ENCODE measurements around the gene SNRNP200. TPM values are rescaled to one million over a fixed set of nuclear protein-coding genes. Genes with fewer than 3 reads are reported as not detected.

SNRNP200 gene
- total RNA-seq, 1 donor from 2014 or later = 97.3 TPM

- Histone ChIP-seq H3K27ac (ENCODE audit: low read depth, low read length) (no peak overlapping the region), H3K4me2 (ENCODE audit: low read length) (peak overlapping the region; percentile 98), H4K20me1 (ENCODE audit: insufficient read depth, low read length) (peaks cover 15% of the 10 kb centered on the region), H3K9me3 (ENCODE audit: insufficient read depth, low read depth, low read length) (no peaks in the 10 kb centered on the region), H3K9ac (ENCODE audit: low read length) (peak overlapping the region; percentile 96), H3K4me1 (ENCODE audit: insufficient read depth, low read length) (peaks cover 12% of the 10 kb centered on the region), H3K36me3 (ENCODE audit: insufficient read depth, low read length) (peaks cover 20% of the 10 kb centered on the region), H3K27me3 (ENCODE audit: insufficient read depth, low read length) (no peaks in the 10 kb centered on the region), H3K79me2 (ENCODE audit: insufficient read depth, low read length) (peaks cover 40% of the 10 kb centered on the region), H2AFZ (ENCODE audit: low read depth, low read length) (peak overlapping the region; percentile 96), H3K4me3 (ENCODE audit: insufficient read depth, low read depth, low read length) (peak overlapping the region; percentile 99)
- DNase-seq (ENCODE audit: low read depth) (no peak), FAIRE-seq (no peak)
- Mint-ChIP-seq H3K27me3 (ENCODE audit: low read depth, unreplicated experiment) (no peaks in the 10 kb centered on the region), H3K9me3 (ENCODE audit: unreplicated experiment) (no peaks in the 10 kb centered on the region), H3K4me1 (ENCODE audit: low read depth, unreplicated experiment) (peaks cover 16% of the 10 kb centered on the region), H3K27ac (ENCODE audit: unreplicated experiment) (peak overlapping the region; percentile 86), H3K36me3 (ENCODE audit: low read depth, unreplicated experiment) (peaks cover 4% of the 10 kb centered on the region), H3K4me3 (ENCODE audit: unreplicated experiment) (peak overlapping the region; percentile 99)
- TF ChIP-seq EZH2 (IDR thresholded peaks at IDR 0.05; ENCODE audit: insufficient read depth, low read length) = no peak
- no peak for TF ChIP-seq CTCF (IDR thresholded peaks at IDR 0.05; ENCODE audit: insufficient read depth, low read depth, low read length)
These were observed 1.0 kb upstream of the SNRNP200 start for GRCh38 chr2:96306370-96306769.

GRCh38 chr2:96305979-96306308, 598 bp upstream of the SNRNP200 start:
- Mint-ChIP-seq H3K9me3 (ENCODE audit: unreplicated experiment) (no peaks in the 10 kb centered on the region), H3K4me1 (ENCODE audit: low read depth, unreplicated experiment) (peaks cover 16% of the 10 kb centered on the region), H3K36me3 (ENCODE audit: low read depth, unreplicated experiment) (peaks cover 4% of the 10 kb centered on the region), H3K27ac (ENCODE audit: unreplicated experiment) (peak overlapping the region; percentile 86), H3K4me3 (ENCODE audit: unreplicated experiment) (peak overlapping the region; percentile 99), H3K27me3 (ENCODE audit: low read depth, unreplicated experiment) (no peaks in the 10 kb centered on the region)
- TF ChIP-seq EZH2 (IDR thresholded peaks at IDR 0.05; ENCODE audit: insufficient read depth, low read length) (no peak), CTCF (IDR thresholded peaks at IDR 0.05; ENCODE audit: insufficient read depth, low read depth, low read length) (no peak)
- no peak for DNase-seq (ENCODE audit: low read depth)
- peak overlapping the region; percentile 76 for H3K27ac ChIP-seq (ENCODE audit: low read depth, low read length)
- H3K4me3 ChIP-seq (ENCODE audit: insufficient read depth, low read depth, low read length) = peak overlapping the region; percentile 99
- H3K27me3 ChIP-seq (ENCODE audit: insufficient read depth, low read length) = no peaks in the 10 kb centered on the region
- H3K4me2 ChIP-seq (ENCODE audit: low read length) = peak overlapping the region; percentile 98
- no peak for FAIRE-seq
- peaks cover 12% of the 10 kb centered on the region for H3K4me1 ChIP-seq (ENCODE audit: insufficient read depth, low read length)
- H3K9ac ChIP-seq (ENCODE audit: low read length) = peak overlapping the region; percentile 96
- no peaks in the 10 kb centered on the region for H3K9me3 ChIP-seq (ENCODE audit: insufficient read depth, low read depth, low read length)
- H3K36me3 ChIP-seq (ENCODE audit: insufficient read depth, low read length) = peaks cover 24% of the 10 kb centered on the region
- peaks cover 44% of the 10 kb centered on the region for H3K79me2 ChIP-seq (ENCODE audit: insufficient read depth, low read length)
- peaks cover 20% of the 10 kb centered on the region for H4K20me1 ChIP-seq (ENCODE audit: insufficient read depth, low read length)
- H2AFZ ChIP-seq (ENCODE audit: low read depth, low read length) = peak overlapping the region; percentile 96

GRCh38 chr2:96304606-96305005, 740 bp downstream of the SNRNP200 start:
- peak overlapping the region; percentile 98 for H3K4me2 ChIP-seq (ENCODE audit: low read length)
- peaks cover 29% of the 10 kb centered on the region for H3K36me3 ChIP-seq (ENCODE audit: insufficient read depth, low read length)
- TF ChIP-seq CTCF (IDR thresholded peaks at IDR 0.05; ENCODE audit: insufficient read depth, low read depth, low read length) (no peak), EZH2 (IDR thresholded peaks at IDR 0.05; ENCODE audit: insufficient read depth, low read length) (no peak)
- peak overlapping the region; percentile 96 for H3K9ac ChIP-seq (ENCODE audit: low read length)
- H3K27ac Mint-ChIP-seq (ENCODE audit: unreplicated experiment) = no peak overlapping the region
- FAIRE-seq = no peak
- no peak overlapping the region for H3K27ac ChIP-seq (ENCODE audit: low read depth, low read length)
- no peaks in the 10 kb centered on the region for H3K27me3 Mint-ChIP-seq (ENCODE audit: low read depth, unreplicated experiment)
- H3K36me3 Mint-ChIP-seq (ENCODE audit: low read depth, unreplicated experiment) = peaks cover 4% of the 10 kb centered on the region
- peaks cover 46% of the 10 kb centered on the region for H3K79me2 ChIP-seq (ENCODE audit: insufficient read depth, low read length)
- H3K4me1 ChIP-seq (ENCODE audit: insufficient read depth, low read length) = peaks cover 12% of the 10 kb centered on the region
- no peak for DNase-seq (ENCODE audit: low read depth)
- no peaks in the 10 kb centered on the region for H3K27me3 ChIP-seq (ENCODE audit: insufficient read depth, low read length)
- H3K4me3 ChIP-seq (ENCODE audit: insufficient read depth, low read depth, low read length) = peak overlapping the region; percentile 99
- H3K4me1 Mint-ChIP-seq (ENCODE audit: low read depth, unreplicated experiment) = peaks cover 16% of the 10 kb centered on the region
- H3K4me3 Mint-ChIP-seq (ENCODE audit: unreplicated experiment) = peak overlapping the region; percentile 99
- no peak overlapping the region for H2AFZ ChIP-seq (ENCODE audit: low read depth, low read length)
- no peaks in the 10 kb centered on the region for H3K9me3 ChIP-seq (ENCODE audit: insufficient read depth, low read depth, low read length)
- peaks cover 27% of the 10 kb centered on the region for H4K20me1 ChIP-seq (ENCODE audit: insufficient read depth, low read length)
- no peaks in the 10 kb centered on the region for H3K9me3 Mint-ChIP-seq (ENCODE audit: unreplicated experiment)

All from astrocyte (in vitro differentiated cells and primary cell).